Suprapubic skin (tissue), 4 donors: Measurements from ENCODE around the gene GAK. TPM values are rescaled to one million over a fixed set of nuclear protein-coding genes. Genes with fewer than 3 reads are reported as not detected.
"Not testable (repeated sequence)": the region's sequence is repeated elsewhere in the genome, so short reads cannot be mapped to it uniquely, and the experiment has no call there.

Source experiments
- DNase-seq, 2 donors: peaks; one replicate each; pipeline ENCODE4 v3.0.0-alpha.2; 2019; ENCODE audit warnings: low spot score in 2 of 2
- H3K27ac ChIP-seq: fragments of 200-600 bp; sonication (generic); one replicate; pipeline ENCODE4 v1.5.1; 2019
- H3K27me3 ChIP-seq: fragments of 200-600 bp; sonication (generic); one replicate; pipeline ENCODE4 v1.5.1; 2019
- H3K36me3 ChIP-seq: fragments of 200-600 bp; sonication (generic); one replicate; pipeline ENCODE4 v1.5.1; 2019
- H3K4me1 ChIP-seq: fragments of 200-600 bp; sonication (generic); one replicate; pipeline ENCODE4 v1.5.1; 2019
- H3K4me3 ChIP-seq: fragments of 200-600 bp; sonication (generic); one replicate; pipeline ENCODE4 v1.5.1; 2019; ENCODE audit warnings: mild to moderate bottlenecking
- H3K9me3 ChIP-seq: fragments of 200-600 bp; sonication (generic); one replicate; pipeline ENCODE4 v1.5.1; 2019
- EP300 ChIP-seq: sonication (generic); formaldehyde crosslinking; IDR thresholded peaks from one replicate; pipeline ENCODE4 v1.6.1; 2017; ENCODE audit warnings: antibody characterized with exemption
- POLR2A ChIP-seq, 2 donors: fragments of 450-650 bp; IDR thresholded peaks; one replicate each; pipeline ENCODE4 v1.6.1; 2017; ENCODE audit warnings: antibody characterized with exemption in 2 of 2, mild to moderate bottlenecking in 2 of 2, moderate library complexity in 2 of 2
- POLR2AphosphoS5 ChIP-seq, 3 donors: sonication (generic); formaldehyde crosslinking; IDR thresholded peaks; one replicate each; pipeline ENCODE4 v1.6.1; 2017; ENCODE audit warnings: antibody characterized with exemption in 3 of 3
- WGBS: methylation state at CpG from one replicate; pipeline ENCODE4 v1.1.5; 2018; 5-methylcytosine and 5-hydroxymethylcytosine counted together
- total RNA-seq, 4 donors: library from RNA; depleted of rRNA; stranded (reverse); fragments of >200 nt; gene quantifications; one replicate each; pipeline ENCODE4 v1.1.0, GENCODE V29; 2016
- TF ChIP-seq, protein P1 (sequence below), 2 donors: fragments of 200-600 bp in 1 of 2; fragments of 450-650 bp in 1 of 2; sonication (generic) in 1 of 2; IDR thresholded peaks; one replicate each; pipeline ENCODE4 v1.5.1; 2016 to 2019; ENCODE audit warnings: antibody characterized with exemption in 2 of 2, mild to moderate bottlenecking in 1 of 2, moderate library complexity in 1 of 2

The GAK gene
- total RNA-seq, 4 donors from 2014 or later = 108 to 166 (median 132) TPM

- WGBS = 70% methylated on average over 10 of the region's 14 CpGs
- H3K27me3 ChIP-seq = peaks cover 81% of the 10 kb centered on the region
- TF ChIP-seq POLR2AphosphoS5 (IDR thresholded peaks at IDR 0.05) = no peak
- TF ChIP-seq, protein P1, sequence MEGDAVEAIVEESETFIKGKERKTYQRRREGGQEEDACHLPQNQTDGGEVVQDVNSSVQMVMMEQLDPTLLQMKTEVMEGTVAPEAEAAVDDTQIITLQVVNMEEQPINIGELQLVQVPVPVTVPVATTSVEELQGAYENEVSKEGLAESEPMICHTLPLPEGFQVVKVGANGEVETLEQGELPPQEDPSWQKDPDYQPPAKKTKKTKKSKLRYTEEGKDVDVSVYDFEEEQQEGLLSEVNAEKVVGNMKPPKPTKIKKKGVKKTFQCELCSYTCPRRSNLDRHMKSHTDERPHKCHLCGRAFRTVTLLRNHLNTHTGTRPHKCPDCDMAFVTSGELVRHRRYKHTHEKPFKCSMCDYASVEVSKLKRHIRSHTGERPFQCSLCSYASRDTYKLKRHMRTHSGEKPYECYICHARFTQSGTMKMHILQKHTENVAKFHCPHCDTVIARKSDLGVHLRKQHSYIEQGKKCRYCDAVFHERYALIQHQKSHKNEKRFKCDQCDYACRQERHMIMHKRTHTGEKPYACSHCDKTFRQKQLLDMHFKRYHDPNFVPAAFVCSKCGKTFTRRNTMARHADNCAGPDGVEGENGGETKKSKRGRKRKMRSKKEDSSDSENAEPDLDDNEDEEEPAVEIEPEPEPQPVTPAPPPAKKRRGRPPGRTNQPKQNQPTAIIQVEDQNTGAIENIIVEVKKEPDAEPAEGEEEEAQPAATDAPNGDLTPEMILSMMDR (IDR thresholded peaks at IDR 0.05) = no peak
- no peak for TF ChIP-seq POLR2A (IDR thresholded peaks at IDR 0.05)
- TF ChIP-seq EP300 = no peak
Observed at GRCh38 chr4:814312-814850, 117.7 kb downstream of the GAK start.

GRCh38 chr4:813900-814299 is 118.2 kb downstream of the GAK start:
- Histone ChIP-seq H3K27me3 (peaks cover 76% of the 10 kb centered on the region), H3K27ac (no peak overlapping the region), H3K36me3 (no peaks in the 10 kb centered on the region), H3K4me3 (no peak overlapping the region), H3K9me3 (no peaks in the 10 kb centered on the region), H3K4me1 (no peaks in the 10 kb centered on the region)
- no peak for DNase-seq
- WGBS = 61% methylated on average over 10 of the region's 10 CpGs
- TF ChIP-seq POLR2AphosphoS5 (IDR thresholded peaks at IDR 0.05) (no peak), EP300 (no peak)
- TF ChIP-seq, protein P1 (IDR thresholded peaks at IDR 0.05) = no peak

More at GRCh38 chr4:814312-814850, 117.7 kb downstream of the GAK start:
- H3K4me1 ChIP-seq = no peaks in the 10 kb centered on the region
- DNase-seq = no peak
- no peaks in the 10 kb centered on the region for H3K36me3 ChIP-seq
- no peak overlapping the region for H3K27ac ChIP-seq
- no peak overlapping the region for H3K4me3 ChIP-seq
- H3K9me3 ChIP-seq = no peaks in the 10 kb centered on the region

DNA sequence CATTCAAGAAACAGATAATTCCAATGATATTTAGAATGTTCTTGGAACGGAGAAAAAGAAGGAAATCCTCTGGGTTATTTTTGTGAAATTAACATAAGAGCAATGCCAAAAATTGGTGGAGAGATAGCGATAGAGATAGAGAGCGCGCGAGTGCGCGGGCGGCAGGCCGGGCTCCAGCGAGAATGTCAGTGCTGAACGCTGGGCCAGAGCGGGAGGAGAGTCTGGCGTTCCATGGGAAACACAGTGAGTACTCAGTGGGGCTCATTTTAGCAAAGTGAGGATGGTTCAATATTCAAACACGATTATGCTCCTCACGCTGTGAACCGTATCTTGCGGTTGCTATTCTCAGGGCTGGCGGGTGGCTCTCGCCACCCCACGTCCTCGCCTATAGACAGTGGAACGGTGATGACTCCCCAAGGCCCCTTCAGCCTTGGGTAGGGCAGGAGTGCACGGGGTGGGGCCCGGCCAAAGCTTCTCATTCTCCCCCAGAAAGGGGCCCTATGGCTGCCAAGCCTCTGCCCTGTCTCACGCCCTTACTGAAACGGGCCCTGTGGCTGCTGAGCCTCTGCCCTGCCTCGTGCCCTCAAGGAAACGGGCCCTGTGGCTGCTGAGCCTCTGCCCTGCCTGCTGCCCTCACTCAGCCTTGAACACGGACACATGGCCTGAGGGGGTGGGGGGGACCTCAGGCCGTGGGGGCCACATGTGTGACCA is 123.1 kb downstream of the GAK start:
- no peak for TF ChIP-seq POLR2A (IDR thresholded peaks at IDR 0.05)
- TF ChIP-seq EP300 = no peak
- TF ChIP-seq, protein P1 (IDR thresholded peaks at IDR 0.05) = no peak
- Histone ChIP-seq H3K27ac (no peak overlapping the region), H3K27me3 (peaks cover 40% of the 10 kb centered on the region), H3K4me1 (no peaks in the 10 kb centered on the region), H3K9me3 (no peaks in the 10 kb centered on the region), H3K36me3 (no peaks in the 10 kb centered on the region), H3K4me3 (no peak overlapping the region)
- 76% methylated on average over 28 of the region's 30 CpGs for WGBS
- DNase-seq = peak in 1 of 2 donors; percentile 27

DNA sequence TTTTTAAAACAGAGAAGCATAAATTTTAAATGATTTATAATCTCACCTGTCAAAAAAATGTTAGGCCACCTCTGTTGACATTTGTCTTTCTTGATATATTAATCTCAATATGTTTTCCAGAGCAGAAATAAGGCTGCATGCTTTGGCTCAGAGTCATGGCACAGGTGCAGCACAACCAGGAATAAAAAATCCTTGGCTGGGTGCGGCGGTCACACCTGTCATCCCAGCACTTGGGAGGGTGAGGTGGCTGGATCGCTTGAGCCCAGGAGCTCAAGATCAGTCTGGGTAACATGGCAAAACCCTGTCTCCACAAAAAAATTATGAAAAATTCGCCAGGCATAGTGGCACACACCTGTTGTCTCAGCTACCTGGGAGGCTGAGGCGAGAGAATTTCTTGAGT is 124.3 kb downstream of the GAK start:
- H3K4me3 ChIP-seq = no peak overlapping the region
- H3K9me3 ChIP-seq = no peaks in the 10 kb centered on the region
- H3K4me1 ChIP-seq = no peaks in the 10 kb centered on the region
- no peak for DNase-seq
- WGBS = 74% methylated on average over 5 of the region's 5 CpGs
- no peak overlapping the region for H3K27ac ChIP-seq
- TF ChIP-seq, protein P1 (IDR thresholded peaks at IDR 0.05) = no peak
- TF ChIP-seq EP300 (no peak), POLR2AphosphoS5 (IDR thresholded peaks at IDR 0.05) (no peak)
- H3K36me3 ChIP-seq = no peaks in the 10 kb centered on the region
- peaks cover 28% of the 10 kb centered on the region for H3K27me3 ChIP-seq

DNA sequence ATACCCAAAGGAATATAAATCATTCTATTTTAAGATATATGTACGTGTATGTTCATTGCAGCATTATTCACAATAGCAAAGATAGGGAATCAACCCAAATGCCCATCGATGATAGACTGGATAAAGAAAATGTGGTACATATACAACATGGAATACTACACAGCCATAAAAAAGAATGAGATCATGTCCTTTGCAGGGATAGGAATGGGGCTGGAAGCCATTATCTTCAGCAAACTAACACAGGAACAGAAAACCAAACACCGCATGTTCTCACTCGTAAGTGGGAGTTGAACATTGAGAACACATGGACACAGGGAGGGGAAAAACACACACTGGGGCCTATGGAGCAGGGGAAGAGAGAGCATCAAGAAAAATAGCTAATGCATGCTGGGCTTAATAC is 125.1 kb downstream of the GAK start:
- not testable (repeated sequence) for H3K4me3 ChIP-seq, H3K27ac ChIP-seq, DNase-seq, H3K36me3 ChIP-seq, H3K9me3 ChIP-seq, H3K4me1 ChIP-seq
- 86% methylated on average over 4 of the region's 4 CpGs for WGBS
- peaks cover 20% of the 10 kb centered on the region for H3K27me3 ChIP-seq
